Measurements from ENCODE around the gene PER1. TPM values are rescaled to one million over a fixed set of nuclear protein-coding genes. Genes with fewer than 3 reads are reported as not detected.
A peak's percentile ranks its signal among the peaks of the same experiment; 100 is the strongest.

The PER1 gene
- total and polyA plus RNA-seq, 2 donors from 2014 or later = 25.2 to 161 TPM

DNA sequence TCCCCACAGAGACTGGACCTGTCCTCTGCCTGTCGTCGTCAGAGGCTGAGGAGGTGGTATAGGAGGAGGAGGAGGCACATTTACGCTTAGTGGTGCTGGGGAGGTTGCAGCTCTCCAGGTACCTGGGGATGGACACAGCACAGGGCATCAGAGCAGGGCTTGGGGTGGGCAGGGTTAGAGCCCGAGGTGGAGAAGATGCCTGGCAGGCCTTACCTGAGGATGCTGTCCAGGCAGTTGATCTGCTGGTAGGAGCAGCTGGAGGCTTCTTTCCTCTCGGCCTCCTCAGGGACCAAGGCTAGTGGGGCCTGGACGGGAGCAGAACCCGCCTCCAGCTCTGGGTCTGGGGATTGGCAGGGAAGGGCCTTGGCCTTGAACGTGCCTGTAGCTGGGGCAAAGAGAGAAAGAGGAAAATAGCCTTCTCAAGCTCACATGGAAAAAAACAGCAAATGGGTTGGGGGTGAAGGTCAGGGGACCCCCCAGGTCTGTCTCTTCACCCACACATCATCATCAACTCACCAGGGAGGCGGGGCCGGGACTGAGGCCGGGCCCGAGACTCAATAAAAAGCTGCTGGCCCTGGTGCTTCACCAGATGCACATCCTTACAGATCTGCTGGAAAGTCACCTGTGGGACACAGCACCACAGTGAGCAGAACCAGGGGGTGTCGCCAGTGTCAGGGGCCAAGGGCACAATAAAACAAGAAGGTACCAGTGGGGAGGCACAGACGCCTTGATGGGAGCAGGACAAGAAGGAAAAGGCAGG, 5.6 kb downstream of the PER1 start:
- TF ChIP-seq, protein P1, sequence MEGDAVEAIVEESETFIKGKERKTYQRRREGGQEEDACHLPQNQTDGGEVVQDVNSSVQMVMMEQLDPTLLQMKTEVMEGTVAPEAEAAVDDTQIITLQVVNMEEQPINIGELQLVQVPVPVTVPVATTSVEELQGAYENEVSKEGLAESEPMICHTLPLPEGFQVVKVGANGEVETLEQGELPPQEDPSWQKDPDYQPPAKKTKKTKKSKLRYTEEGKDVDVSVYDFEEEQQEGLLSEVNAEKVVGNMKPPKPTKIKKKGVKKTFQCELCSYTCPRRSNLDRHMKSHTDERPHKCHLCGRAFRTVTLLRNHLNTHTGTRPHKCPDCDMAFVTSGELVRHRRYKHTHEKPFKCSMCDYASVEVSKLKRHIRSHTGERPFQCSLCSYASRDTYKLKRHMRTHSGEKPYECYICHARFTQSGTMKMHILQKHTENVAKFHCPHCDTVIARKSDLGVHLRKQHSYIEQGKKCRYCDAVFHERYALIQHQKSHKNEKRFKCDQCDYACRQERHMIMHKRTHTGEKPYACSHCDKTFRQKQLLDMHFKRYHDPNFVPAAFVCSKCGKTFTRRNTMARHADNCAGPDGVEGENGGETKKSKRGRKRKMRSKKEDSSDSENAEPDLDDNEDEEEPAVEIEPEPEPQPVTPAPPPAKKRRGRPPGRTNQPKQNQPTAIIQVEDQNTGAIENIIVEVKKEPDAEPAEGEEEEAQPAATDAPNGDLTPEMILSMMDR (IDR thresholded peaks at IDR 0.05; ENCODE audit: borderline replicate concordance, extremely low read depth, insufficient read depth) = no peak
- intact Hi-C loops (cut with DNase I) = no loop called here
- FAIRE-seq = no peak
- peaks cover 0 to 89% (median 69%) of the 10 kb centered on the region in 3 donors for H3K36me3 ChIP-seq (ENCODE audit: control insufficient read depth in 2 of 3, insufficient read depth in 3 of 3, low read length in 3 of 3)
- H3K4me3 ChIP-seq (ENCODE audit: low read length in 3 of 3) = no peak overlapping the region
- H3K27ac ChIP-seq (ENCODE audit: low read depth in 2 of 2, low read length in 2 of 2) = no peak overlapping the region
- peaks cover 0 to 9% (median 4%) of the 10 kb centered on the region in 3 donors for H3K4me1 ChIP-seq (ENCODE audit: control insufficient read depth in 2 of 3, insufficient read depth in 2 of 3, low read depth in 1 of 3, low read length in 3 of 3)
- no peak overlapping the region for H3K9ac ChIP-seq (ENCODE audit: low read length in 3 of 3)
- H3K9me3 ChIP-seq (ENCODE audit: control insufficient read depth in 2 of 3, insufficient read depth in 1 of 3, low read length in 3 of 3) = no peaks in the 10 kb centered on the region
- DNase-seq = peak in 2 of 5 donors; percentile 33 to 49
- H3K27me3 ChIP-seq (ENCODE audit: control insufficient read depth, insufficient read depth, low read length) = no peaks in the 10 kb centered on the region

- Histone ChIP-seq H3K9me3 (ENCODE audit: control insufficient read depth in 2 of 3, insufficient read depth in 1 of 3, low read length in 3 of 3) (no peaks in the 10 kb centered on the region), H3K4me1 (ENCODE audit: control insufficient read depth in 2 of 3, insufficient read depth in 2 of 3, low read depth in 1 of 3, low read length in 3 of 3) (peaks cover 0 to 7% (median 2%) of the 10 kb centered on the region in 3 donors), H3K27ac (ENCODE audit: low read depth in 2 of 2, low read length in 2 of 2) (no peak overlapping the region), H3K27me3 (ENCODE audit: control insufficient read depth, insufficient read depth, low read length) (no peaks in the 10 kb centered on the region), H3K36me3 (ENCODE audit: control insufficient read depth in 2 of 3, insufficient read depth in 3 of 3, low read length in 3 of 3) (peaks cover 0 to 95% (median 77%) of the 10 kb centered on the region in 3 donors), H3K4me3 (ENCODE audit: low read length in 3 of 3) (no peak overlapping the region), H3K9ac (ENCODE audit: low read length in 3 of 3) (no peak overlapping the region)
- DNase-seq = peak in 1 of 5 donors; percentile 69
- TF ChIP-seq, protein P1 (IDR thresholded peaks at IDR 0.05; ENCODE audit: borderline replicate concordance, extremely low read depth, insufficient read depth) = no peak
- intact Hi-C loops (cut with DNase I) = no loop called here
- FAIRE-seq = no peak
Observed at GRCh38 chr17:8145811-8146210, 6.4 kb downstream of the PER1 start.

GRCh38 chr17:8144401-8145231, 7.6 kb downstream of the PER1 start:
- H3K27ac ChIP-seq (ENCODE audit: low read depth in 2 of 2, low read length in 2 of 2) = no peak overlapping the region
- H3K9me3 ChIP-seq (ENCODE audit: control insufficient read depth in 2 of 3, insufficient read depth in 1 of 3, low read length in 3 of 3) = no peaks in the 10 kb centered on the region
- H3K4me3 ChIP-seq (ENCODE audit: low read length in 3 of 3) = no peak overlapping the region
- no peaks in the 10 kb centered on the region for H3K27me3 ChIP-seq (ENCODE audit: control insufficient read depth, insufficient read depth, low read length)
- peaks cover 0 to 2% (median 0%) of the 10 kb centered on the region in 3 donors for H3K4me1 ChIP-seq (ENCODE audit: control insufficient read depth in 2 of 3, insufficient read depth in 2 of 3, low read depth in 1 of 3, low read length in 3 of 3)
- intact Hi-C loops (cut with DNase I) = no loop called here
- no peak for FAIRE-seq
- peak in 2 of 5 donors; percentile 40 to 77 for DNase-seq
- peaks cover 0 to 92% (median 78%) of the 10 kb centered on the region in 3 donors for H3K36me3 ChIP-seq (ENCODE audit: control insufficient read depth in 2 of 3, insufficient read depth in 3 of 3, low read length in 3 of 3)
- TF ChIP-seq, protein P1 (IDR thresholded peaks at IDR 0.05; ENCODE audit: borderline replicate concordance, extremely low read depth, insufficient read depth) = no peak
- H3K9ac ChIP-seq (ENCODE audit: low read length in 3 of 3) = no peak overlapping the region
